ENCODE measurements around the gene IL18.
"Not testable (repeated sequence)": the region's sequence is repeated elsewhere in the genome, so short reads cannot be mapped to it uniquely, and the experiment has no call there.

IL18 gene

GRCh38 chr11:112097734-112098528, 66.0 kb downstream of the IL18 start:
- no peaks in the 10 kb centered on the region for H3K9me3 ChIP-seq
- H3K4me3 ChIP-seq: no peak overlapping the region
- H3K4me1 ChIP-seq: peaks cover 0 to 4% (median 0%) of the 10 kb centered on the region in 4 donors
- no peak for TF ChIP-seq CTCF (IDR thresholded peaks at IDR 0.05)
- no peaks in the 10 kb centered on the region for H3K27me3 ChIP-seq
- intact Hi-C loops (cut with DNase I; ENCODE audit: low total_unique reads): no loop called here
- peaks cover 30 to 63% (median 39%) of the 10 kb centered on the region in 3 donors for H3K36me3 ChIP-seq
- H3K27ac ChIP-seq: no peak overlapping the region
- DNase-seq: no peak

- H3K27ac ChIP-seq: no peak overlapping the region
- intact Hi-C loops (cut with DNase I; ENCODE audit: low total_unique reads): no loop called here
- H3K4me3 ChIP-seq: no peak overlapping the region
- H3K9me3 ChIP-seq: no peaks in the 10 kb centered on the region
- peaks cover 47 to 81% (median 55%) of the 10 kb centered on the region in 3 donors for H3K36me3 ChIP-seq
- peaks cover 0 to 4% (median 0%) of the 10 kb centered on the region in 4 donors for H3K4me1 ChIP-seq
- DNase-seq: no peak
- no peaks in the 10 kb centered on the region for H3K27me3 ChIP-seq
- TF ChIP-seq CTCF (IDR thresholded peaks at IDR 0.05): no peak
Observed at GRCh38 chr11:112096194-112096593, 67.7 kb downstream of the IL18 start.

- H3K4me1 ChIP-seq; H3K4me3 ChIP-seq; H3K27ac ChIP-seq; H3K9me3 ChIP-seq; intact Hi-C loops (cut with DNase I; ENCODE audit: low total_unique reads); DNase-seq; H3K27me3 ChIP-seq: not testable (repeated sequence)
- peaks cover 55 to 90% (median 64%) of the 10 kb centered on the region in 3 donors for H3K36me3 ChIP-seq
Observed at GRCh38 chr11:112095302-112095701, 68.6 kb downstream of the IL18 start.
